SK-N-MC (cell line): ENCODE results near the gene NCOR1.

ENCODE experiments used
- EZH2 ChIP-seq: fragments of 200-600 bp; sonication (generic); IDR thresholded peaks from one replicate; pipeline ENCODE4 v1.6.1; 2017; ENCODE audit warnings: antibody characterized with exemption
- FOXP2 ChIP-seq: optimal IDR thresholded peaks from 2 replicates; pipeline ENCODE3; 2011; ENCODE audit warnings: mild to moderate bottlenecking, moderate library complexity; ENCODE audit not compliant: insufficient read depth; ENCODE audit errors: extremely low read length, control extremely low read depth
- POLR2AphosphoS5 ChIP-seq: IDR thresholded peaks from 2 replicates; pipeline ENCODE4 v1.6.1; 2012; ENCODE audit warnings: mild to moderate bottlenecking, low read depth, low read length, borderline replicate concordance

- TF ChIP-seq POLR2AphosphoS5 (no peak), EZH2 (no peak), FOXP2 (no peak)
Measured at GRCh38 chr17:16214190-16215001, 938 bp downstream of the NCOR1 start.
